Measurements from ENCODE around the gene HACD4.
A peak's percentile ranks its signal among the peaks of the same experiment; 100 is the strongest.

Gene HACD4

DNA sequence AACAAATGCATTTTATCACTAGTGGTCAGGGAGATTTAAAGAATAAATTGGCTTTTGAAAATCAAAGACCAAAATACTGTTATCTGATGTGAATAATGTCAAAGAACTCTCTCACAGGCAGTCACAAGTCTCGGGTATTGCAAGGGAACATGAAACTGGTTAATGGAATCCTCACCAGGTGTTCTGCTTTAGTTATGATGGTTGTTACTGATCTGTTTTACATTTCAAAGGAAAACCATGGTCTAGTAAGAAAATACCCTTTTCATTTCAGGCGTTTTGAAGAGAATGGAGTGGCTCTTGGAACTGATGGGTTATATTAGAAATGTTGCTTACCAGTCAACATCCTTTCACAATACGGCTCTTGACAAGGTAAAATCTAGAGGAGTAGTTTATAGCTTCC, 43.4 kb downstream of the HACD4 start:
- H3K9me3 ChIP-seq (ENCODE audit: severe bottlenecking): no peaks in the 10 kb centered on the region
- ATAC-seq (ENCODE audit: low read depth) (no peak), DNase-seq (ENCODE audit: low spot score) (no peak)
- peaks cover 13% of the 10 kb centered on the region; the same call in 1 of the 2 replicates for H3K36me3 ChIP-seq (ENCODE audit: low read depth)
- peaks cover 5% of the 10 kb centered on the region for H3K4me1 ChIP-seq (ENCODE audit: insufficient read depth, poor library complexity, severe bottlenecking)
- no peak overlapping the region for H3K27ac ChIP-seq (ENCODE audit: poor library complexity, severe bottlenecking)
- TF ChIP-seq, protein P1, sequence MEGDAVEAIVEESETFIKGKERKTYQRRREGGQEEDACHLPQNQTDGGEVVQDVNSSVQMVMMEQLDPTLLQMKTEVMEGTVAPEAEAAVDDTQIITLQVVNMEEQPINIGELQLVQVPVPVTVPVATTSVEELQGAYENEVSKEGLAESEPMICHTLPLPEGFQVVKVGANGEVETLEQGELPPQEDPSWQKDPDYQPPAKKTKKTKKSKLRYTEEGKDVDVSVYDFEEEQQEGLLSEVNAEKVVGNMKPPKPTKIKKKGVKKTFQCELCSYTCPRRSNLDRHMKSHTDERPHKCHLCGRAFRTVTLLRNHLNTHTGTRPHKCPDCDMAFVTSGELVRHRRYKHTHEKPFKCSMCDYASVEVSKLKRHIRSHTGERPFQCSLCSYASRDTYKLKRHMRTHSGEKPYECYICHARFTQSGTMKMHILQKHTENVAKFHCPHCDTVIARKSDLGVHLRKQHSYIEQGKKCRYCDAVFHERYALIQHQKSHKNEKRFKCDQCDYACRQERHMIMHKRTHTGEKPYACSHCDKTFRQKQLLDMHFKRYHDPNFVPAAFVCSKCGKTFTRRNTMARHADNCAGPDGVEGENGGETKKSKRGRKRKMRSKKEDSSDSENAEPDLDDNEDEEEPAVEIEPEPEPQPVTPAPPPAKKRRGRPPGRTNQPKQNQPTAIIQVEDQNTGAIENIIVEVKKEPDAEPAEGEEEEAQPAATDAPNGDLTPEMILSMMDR (IDR thresholded peaks at IDR 0.05; ENCODE audit: poor library complexity, severe bottlenecking): no peak
- no peak overlapping the region for H3K4me3 ChIP-seq (ENCODE audit: severe bottlenecking)
- H3K27me3 ChIP-seq (ENCODE audit: insufficient read depth, poor library complexity, severe bottlenecking): no peaks in the 10 kb centered on the region

- H3K27ac ChIP-seq (ENCODE audit: poor library complexity, severe bottlenecking): no peak overlapping the region
- TF ChIP-seq, protein P1 (IDR thresholded peaks at IDR 0.05; ENCODE audit: poor library complexity, severe bottlenecking): no peak
- H3K36me3 ChIP-seq (ENCODE audit: low read depth): peaks cover 15% of the 10 kb centered on the region; the same call in 1 of the 2 replicates
- no peak overlapping the region for H3K4me3 ChIP-seq (ENCODE audit: severe bottlenecking)
- no peaks in the 10 kb centered on the region for H3K9me3 ChIP-seq (ENCODE audit: severe bottlenecking)
- peaks cover 5% of the 10 kb centered on the region for H3K4me1 ChIP-seq (ENCODE audit: insufficient read depth, poor library complexity, severe bottlenecking)
- ATAC-seq (ENCODE audit: low read depth) (no peak), DNase-seq (ENCODE audit: low spot score) (no peak)
- no peaks in the 10 kb centered on the region for H3K27me3 ChIP-seq (ENCODE audit: insufficient read depth, poor library complexity, severe bottlenecking)
These were observed 43.9 kb downstream of the HACD4 start for GRCh38 chr9:20987521-20987920.

- ATAC-seq (ENCODE audit: low read depth): no peak
- Histone ChIP-seq H3K36me3 (ENCODE audit: low read depth) (peaks cover 23% of the 10 kb centered on the region; the same call in 1 of the 2 replicates), H3K4me1 (ENCODE audit: insufficient read depth, poor library complexity, severe bottlenecking) (peaks cover 10% of the 10 kb centered on the region), H3K9me3 (ENCODE audit: severe bottlenecking) (no peaks in the 10 kb centered on the region), H3K27ac (ENCODE audit: poor library complexity, severe bottlenecking) (no peak overlapping the region), H3K27me3 (ENCODE audit: insufficient read depth, poor library complexity, severe bottlenecking) (no peaks in the 10 kb centered on the region), H3K4me3 (ENCODE audit: severe bottlenecking) (no peak overlapping the region)
- DNase-seq (ENCODE audit: low spot score): no peak
- TF ChIP-seq, protein P1 (IDR thresholded peaks at IDR 0.05; ENCODE audit: poor library complexity, severe bottlenecking): no peak
These were observed 45.4 kb downstream of the HACD4 start for GRCh38 chr9:20985851-20986600.

GRCh38 chr9:20984506-20984905, 46.9 kb downstream of the HACD4 start:
- TF ChIP-seq, protein P1 (IDR thresholded peaks at IDR 0.05; ENCODE audit: poor library complexity, severe bottlenecking): no peak
- ATAC-seq (ENCODE audit: low read depth) (no peak), DNase-seq (ENCODE audit: low spot score) (no peak)
- peaks cover 10% of the 10 kb centered on the region for H3K4me1 ChIP-seq (ENCODE audit: insufficient read depth, poor library complexity, severe bottlenecking)
- H3K36me3 ChIP-seq (ENCODE audit: low read depth): peaks cover 21% of the 10 kb centered on the region; the same call in 1 of the 2 replicates
- H3K27me3 ChIP-seq (ENCODE audit: insufficient read depth, poor library complexity, severe bottlenecking): no peaks in the 10 kb centered on the region
- H3K9me3 ChIP-seq (ENCODE audit: severe bottlenecking): no peaks in the 10 kb centered on the region
- no peak overlapping the region for H3K4me3 ChIP-seq (ENCODE audit: severe bottlenecking)
- no peak overlapping the region for H3K27ac ChIP-seq (ENCODE audit: poor library complexity, severe bottlenecking)

GRCh38 chr9:20981486-20981885, 50.0 kb downstream of the HACD4 start:
- no peak overlapping the region for H3K4me3 ChIP-seq (ENCODE audit: severe bottlenecking)
- H3K27me3 ChIP-seq (ENCODE audit: insufficient read depth, poor library complexity, severe bottlenecking): no peaks in the 10 kb centered on the region

More at GRCh38 chr9:20981486-20981885, 50.0 kb downstream of the HACD4 start:
- no peak overlapping the region for H3K27ac ChIP-seq (ENCODE audit: poor library complexity, severe bottlenecking)
- H3K36me3 ChIP-seq (ENCODE audit: low read depth): peaks cover 16% of the 10 kb centered on the region; the same call in 1 of the 2 replicates
- ATAC-seq (ENCODE audit: low read depth): peak; percentile 88
- no peak for DNase-seq (ENCODE audit: low spot score)
- peaks cover 4% of the 10 kb centered on the region for H3K4me1 ChIP-seq (ENCODE audit: insufficient read depth, poor library complexity, severe bottlenecking)
- no peaks in the 10 kb centered on the region for H3K9me3 ChIP-seq (ENCODE audit: severe bottlenecking)
- TF ChIP-seq, protein P1 (IDR thresholded peaks at IDR 0.05; ENCODE audit: poor library complexity, severe bottlenecking): no peak

Data from RWPE2 (cell line).